Lower lobe of right lung (tissue), 2 donors: ENCODE measurements around the gene ABL1. TPM values are rescaled to one million over a fixed set of nuclear protein-coding genes. Genes with fewer than 3 reads are reported as not detected.

Experiments
- ATAC-seq, 2 donors: fragments of 200-7000 bp; cut with Tn5 transposase; one replicate each; pipeline ENCODE4 v1.9.1; 2020 to 2022; ENCODE audit warnings: mild to moderate bottlenecking in 2 of 2, moderate library complexity in 2 of 2
- DNase-seq: peaks from one replicate; pipeline ENCODE4 v3.0.0-alpha.2; 2020
- H3K27ac ChIP-seq: fragments of 200-600 bp; one replicate; pipeline ENCODE4 v1.8.0; 2022
- H3K27me3 ChIP-seq: fragments of 200-600 bp; one replicate; pipeline ENCODE4 v1.8.0; 2022; ENCODE audit warnings: low read depth
- H3K36me3 ChIP-seq: fragments of 200-600 bp; one replicate; pipeline ENCODE4 v1.8.0; 2022; ENCODE audit warnings: mild to moderate bottlenecking
- H3K4me1 ChIP-seq: fragments of 200-600 bp; one replicate; pipeline ENCODE4 v1.8.0; 2022
- H3K4me3 ChIP-seq: fragments of 200-600 bp; one replicate; pipeline ENCODE4 v1.8.0; 2022; ENCODE audit warnings: mild to moderate bottlenecking
- H3K9me3 ChIP-seq: fragments of 200-600 bp; one replicate; pipeline ENCODE4 v1.8.0; 2022
- CTCF ChIP-seq: fragments of 200-600 bp; IDR thresholded peaks from one replicate; pipeline ENCODE4 v1.8.0; 2022; ENCODE audit warnings: antibody characterized with exemption, mild to moderate bottlenecking
- intact Hi-C: fragments of 100-400 bp; cut with DNase I; formaldehyde crosslinking; loops from one replicate; pipeline ENCODE4 v1.11.0; 2022
- total RNA-seq: library from RNA; stranded (reverse); fragmentation: NEBNext Ultra II Directional; extraction: Animal tissue kit (Norgen Biotek cat#: 25700); gene quantifications from one replicate; pipeline ENCODE4 v1.2.1, GENCODE V29; 2021
- donor health status: DM: no; HTN: yes; CAD: no; lungs with severe emphysema.

The ABL1 gene
- total RNA-seq, 1 donor from 2014 or later: 50.2 TPM

GRCh38 chr9:130930132-130930803 is 95.2 kb downstream of the ABL1 start:
- intact Hi-C loops: no loop called here
- ATAC-seq: no peak

GRCh38 chr9:130930804-130931349 is 95.8 kb downstream of the ABL1 start:
- H3K27me3 ChIP-seq: peaks cover 38% of the 10 kb centered on the region
- no peak overlapping the region for H3K27ac ChIP-seq
- no peak overlapping the region for H3K4me3 ChIP-seq
- DNase-seq: no peak
- intact Hi-C loops: no loop called here
- no peaks in the 10 kb centered on the region for H3K36me3 ChIP-seq
- no peak for TF ChIP-seq CTCF
- H3K9me3 ChIP-seq: no peaks in the 10 kb centered on the region
- ATAC-seq: no peak
- peaks cover 8% of the 10 kb centered on the region for H3K4me1 ChIP-seq

More at GRCh38 chr9:130930132-130930803, 95.2 kb downstream of the ABL1 start:
- H3K27me3 ChIP-seq: peaks cover 32% of the 10 kb centered on the region
- no peak overlapping the region for H3K4me3 ChIP-seq
- H3K9me3 ChIP-seq: no peaks in the 10 kb centered on the region
- H3K27ac ChIP-seq: no peak overlapping the region
- no peaks in the 10 kb centered on the region for H3K36me3 ChIP-seq
- peaks cover 8% of the 10 kb centered on the region for H3K4me1 ChIP-seq
- no peak for DNase-seq
- no peak for TF ChIP-seq CTCF

GRCh38 chr9:130931508-130932254 is 96.6 kb downstream of the ABL1 start:
- intact Hi-C loops: no loop called here

GRCh38 chr9:130932255-130933079 is 97.4 kb downstream of the ABL1 start:
- no peak overlapping the region for H3K4me3 ChIP-seq
- no peaks in the 10 kb centered on the region for H3K9me3 ChIP-seq
- peak; percentile 27 to 34 for ATAC-seq
- DNase-seq: no peak
- peaks cover 8% of the 10 kb centered on the region for H3K4me1 ChIP-seq
- no peak overlapping the region for H3K27ac ChIP-seq
- intact Hi-C loops: no loop called here
- H3K36me3 ChIP-seq: no peaks in the 10 kb centered on the region
- H3K27me3 ChIP-seq: peaks cover 53% of the 10 kb centered on the region
- TF ChIP-seq CTCF: no peak

More at GRCh38 chr9:130931508-130932254, 96.6 kb downstream of the ABL1 start:
- TF ChIP-seq CTCF: no peak
- H3K36me3 ChIP-seq: no peaks in the 10 kb centered on the region
- no peak for DNase-seq
- no peak for ATAC-seq
- H3K9me3 ChIP-seq: no peaks in the 10 kb centered on the region
- no peak overlapping the region for H3K27ac ChIP-seq
- no peak overlapping the region for H3K4me3 ChIP-seq
- peaks cover 45% of the 10 kb centered on the region for H3K27me3 ChIP-seq
- H3K4me1 ChIP-seq: peaks cover 8% of the 10 kb centered on the region
